ENCODE results near the gene MAML3. TPM values are rescaled to one million over a fixed set of nuclear protein-coding genes. Genes with fewer than 3 reads are reported as not detected.

The MAML3 gene
- total and polyA plus RNA-seq, 2 experiments from 2014 or later: 1.7 to 6.5 TPM

- DNase-seq (ENCODE audit: low spot score) (no peak), ATAC-seq (no peak)
- peaks cover 12% of the 10 kb centered on the region for H3K4me1 ChIP-seq (ENCODE audit: insufficient read depth)
- no peak overlapping the region for H3K27ac Mint-ChIP-seq
- no peaks in the 10 kb centered on the region for H3K9me2 ChIP-seq (ENCODE audit: insufficient read depth)
- no peaks in the 10 kb centered on the region for H3K27me3 ChIP-seq (ENCODE audit: insufficient read depth)
- H3K9me3 Mint-ChIP-seq: no peaks in the 10 kb centered on the region
- no peaks in the 10 kb centered on the region for H3K27me3 Mint-ChIP-seq (ENCODE audit: insufficient read depth, low read depth, poor library complexity)
- H3K79me2 ChIP-seq (replicated peaks; ENCODE audit: insufficient read depth): no peaks in the 10 kb centered on the region
- no peak overlapping the region for H2AFZ ChIP-seq
- H3K4me3 Mint-ChIP-seq: no peak overlapping the region
- H3K4me2 ChIP-seq: no peak overlapping the region
- no peaks in the 10 kb centered on the region for H3K36me3 ChIP-seq (ENCODE audit: insufficient read depth)
- no peak for TF ChIP-seq STAT1 (IDR thresholded peaks at IDR 0.05; ENCODE audit: unreplicated experiment)
- no peak for TF ChIP-seq EZH2phosphoT487 (IDR thresholded peaks at IDR 0.05; ENCODE audit: unreplicated experiment)
- no peak for TF ChIP-seq ETS1 (IDR thresholded peaks at IDR 0.05)
- no peak for TF ChIP-seq CREB1 (CRISPR knock-in tag; IDR thresholded peaks at IDR 0.05; ENCODE audit: low read depth)
- TF ChIP-seq JUNB (IDR thresholded peaks at IDR 0.05; ENCODE audit: unreplicated experiment): no peak
- no peak for TF ChIP-seq EZH2 (IDR thresholded peaks at IDR 0.05; ENCODE audit: low read depth, unreplicated experiment)
- TF ChIP-seq ZNF114 (CRISPR knock-in tag; IDR thresholded peaks at IDR 0.05): no peak
- no peak for TF ChIP-seq NANOG (IDR thresholded peaks at IDR 0.05; ENCODE audit: borderline replicate concordance)
- no peak for TF ChIP-seq POLR2AphosphoS5 (IDR thresholded peaks at IDR 0.05; ENCODE audit: low read depth)
- TF ChIP-seq, protein P1, sequence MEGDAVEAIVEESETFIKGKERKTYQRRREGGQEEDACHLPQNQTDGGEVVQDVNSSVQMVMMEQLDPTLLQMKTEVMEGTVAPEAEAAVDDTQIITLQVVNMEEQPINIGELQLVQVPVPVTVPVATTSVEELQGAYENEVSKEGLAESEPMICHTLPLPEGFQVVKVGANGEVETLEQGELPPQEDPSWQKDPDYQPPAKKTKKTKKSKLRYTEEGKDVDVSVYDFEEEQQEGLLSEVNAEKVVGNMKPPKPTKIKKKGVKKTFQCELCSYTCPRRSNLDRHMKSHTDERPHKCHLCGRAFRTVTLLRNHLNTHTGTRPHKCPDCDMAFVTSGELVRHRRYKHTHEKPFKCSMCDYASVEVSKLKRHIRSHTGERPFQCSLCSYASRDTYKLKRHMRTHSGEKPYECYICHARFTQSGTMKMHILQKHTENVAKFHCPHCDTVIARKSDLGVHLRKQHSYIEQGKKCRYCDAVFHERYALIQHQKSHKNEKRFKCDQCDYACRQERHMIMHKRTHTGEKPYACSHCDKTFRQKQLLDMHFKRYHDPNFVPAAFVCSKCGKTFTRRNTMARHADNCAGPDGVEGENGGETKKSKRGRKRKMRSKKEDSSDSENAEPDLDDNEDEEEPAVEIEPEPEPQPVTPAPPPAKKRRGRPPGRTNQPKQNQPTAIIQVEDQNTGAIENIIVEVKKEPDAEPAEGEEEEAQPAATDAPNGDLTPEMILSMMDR (conservative IDR thresholded peaks at IDR 0.05; ENCODE audit: low read depth in 2 of 2): no peak
- TF ChIP-seq ZNF331 (CRISPR knock-in tag; IDR thresholded peaks at IDR 0.05; ENCODE audit: low read depth): no peak
- TF ChIP-seq, protein P2, sequence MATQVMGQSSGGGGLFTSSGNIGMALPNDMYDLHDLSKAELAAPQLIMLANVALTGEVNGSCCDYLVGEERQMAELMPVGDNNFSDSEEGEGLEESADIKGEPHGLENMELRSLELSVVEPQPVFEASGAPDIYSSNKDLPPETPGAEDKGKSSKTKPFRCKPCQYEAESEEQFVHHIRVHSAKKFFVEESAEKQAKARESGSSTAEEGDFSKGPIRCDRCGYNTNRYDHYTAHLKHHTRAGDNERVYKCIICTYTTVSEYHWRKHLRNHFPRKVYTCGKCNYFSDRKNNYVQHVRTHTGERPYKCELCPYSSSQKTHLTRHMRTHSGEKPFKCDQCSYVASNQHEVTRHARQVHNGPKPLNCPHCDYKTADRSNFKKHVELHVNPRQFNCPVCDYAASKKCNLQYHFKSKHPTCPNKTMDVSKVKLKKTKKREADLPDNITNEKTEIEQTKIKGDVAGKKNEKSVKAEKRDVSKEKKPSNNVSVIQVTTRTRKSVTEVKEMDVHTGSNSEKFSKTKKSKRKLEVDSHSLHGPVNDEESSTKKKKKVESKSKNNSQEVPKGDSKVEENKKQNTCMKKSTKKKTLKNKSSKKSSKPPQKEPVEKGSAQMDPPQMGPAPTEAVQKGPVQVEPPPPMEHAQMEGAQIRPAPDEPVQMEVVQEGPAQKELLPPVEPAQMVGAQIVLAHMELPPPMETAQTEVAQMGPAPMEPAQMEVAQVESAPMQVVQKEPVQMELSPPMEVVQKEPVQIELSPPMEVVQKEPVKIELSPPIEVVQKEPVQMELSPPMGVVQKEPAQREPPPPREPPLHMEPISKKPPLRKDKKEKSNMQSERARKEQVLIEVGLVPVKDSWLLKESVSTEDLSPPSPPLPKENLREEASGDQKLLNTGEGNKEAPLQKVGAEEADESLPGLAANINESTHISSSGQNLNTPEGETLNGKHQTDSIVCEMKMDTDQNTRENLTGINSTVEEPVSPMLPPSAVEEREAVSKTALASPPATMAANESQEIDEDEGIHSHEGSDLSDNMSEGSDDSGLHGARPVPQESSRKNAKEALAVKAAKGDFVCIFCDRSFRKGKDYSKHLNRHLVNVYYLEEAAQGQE (IDR thresholded peaks at IDR 0.05; ENCODE audit: unreplicated experiment): no peak
- no peaks in the 10 kb centered on the region for H3F3A ChIP-seq (replicated peaks; ENCODE audit: low read depth)
- H3K27ac ChIP-seq (ENCODE audit: low read depth): no peak overlapping the region
- H4K20me1 ChIP-seq (replicated peaks; ENCODE audit: insufficient read depth): no peaks in the 10 kb centered on the region
- H3K4me3 ChIP-seq: no peak overlapping the region
- H3K36me3 Mint-ChIP-seq (ENCODE audit: low read depth): peaks cover 4% of the 10 kb centered on the region; the same call in 1 of the 3 replicates
- peaks cover 14% of the 10 kb centered on the region for H3K4me1 Mint-ChIP-seq
Measured at GRCh38 chr4:140071806-140072205, 82.2 kb downstream of the MAML3 start.
